Osteoblast (primary cell): ENCODE results near the gene MPZL1. TPM values are rescaled to one million over a fixed set of nuclear protein-coding genes. Genes with fewer than 3 reads are reported as not detected.

ENCODE experiments used
- DNase-seq: peaks from one replicate; pipeline ENCODE4 v3.0.0; 2011; ENCODE audit warnings: low spot score, mixed read lengths; ENCODE audit not compliant: insufficient read length; ENCODE audit errors: missing footprints
- H2AFZ ChIP-seq: 2 replicates; pipeline ENCODE4 v1.6.0; 2011; ENCODE audit warnings: mild to moderate bottlenecking, low read length
- H3K27ac ChIP-seq: 2 replicates; pipeline ENCODE4 v1.5.1; 2011; ENCODE audit warnings: mild to moderate bottlenecking, low read depth, low read length, moderate library complexity
- H3K27me3 ChIP-seq: 2 replicates; pipeline ENCODE4 v1.6.0; 2012; ENCODE audit warnings: mild to moderate bottlenecking, control low read depth, inconsistent platforms, low read length, moderate library complexity; ENCODE audit not compliant: insufficient read depth
- H3K36me3 ChIP-seq: 2 replicates; pipeline ENCODE4 v1.5.1; 2011; ENCODE audit warnings: mild to moderate bottlenecking, low read length, control low read depth, moderate library complexity; ENCODE audit not compliant: insufficient read depth
- H3K4me1 ChIP-seq: 2 replicates; pipeline ENCODE4 v1.5.1; 2011; ENCODE audit warnings: mild to moderate bottlenecking, low read length, control low read depth, moderate library complexity; ENCODE audit not compliant: insufficient read depth
- H3K4me2 ChIP-seq: 2 replicates; pipeline ENCODE4 v1.6.0; 2011; ENCODE audit warnings: mild to moderate bottlenecking, low read length; ENCODE audit not compliant: insufficient read depth
- H3K4me3 ChIP-seq: fragments of 200-600 bp; sonication (generic); 3 replicates; pipeline ENCODE4 v1.5.1; 2012; ENCODE audit warnings: mild to moderate bottlenecking, low read length, inconsistent platforms; ENCODE audit not compliant: insufficient read depth
- H3K79me2 ChIP-seq: 2 replicates; pipeline ENCODE4 v1.6.0; 2012; ENCODE audit warnings: mild to moderate bottlenecking, low read length, control low read depth, inconsistent platforms; ENCODE audit not compliant: insufficient read depth
- H3K9me3 ChIP-seq: 2 replicates; pipeline ENCODE4 v1.5.1; 2011; ENCODE audit warnings: low read depth, low read length, control low read depth
- H4K20me1 ChIP-seq: 2 replicates; pipeline ENCODE4 v1.6.0; 2012; ENCODE audit warnings: mild to moderate bottlenecking, low read length, control low read depth; ENCODE audit not compliant: insufficient read depth
- CTCF ChIP-seq: IDR thresholded peaks from 2 replicates; pipeline ENCODE4 v1.5.1; 2011; ENCODE audit warnings: mild to moderate bottlenecking, low read depth, low read length, moderate library complexity; ENCODE audit errors: extremely low read depth
- total RNA-seq: library from RNA; depleted of rRNA; stranded (reverse); fragments of >200 nt; gene quantifications from 2 replicates; pipeline ENCODE4 v1.2.3, GENCODE V29; 2012

MPZL1 gene
- total RNA-seq, 1 donor: 189 TPM

- H3K9me3 ChIP-seq: no peaks in the 10 kb centered on the region
- no peak overlapping the region for H2AFZ ChIP-seq
- no peaks in the 10 kb centered on the region for H4K20me1 ChIP-seq
- no peak overlapping the region for H3K27ac ChIP-seq
- no peak for TF ChIP-seq CTCF
- H3K79me2 ChIP-seq: no peaks in the 10 kb centered on the region
- no peaks in the 10 kb centered on the region for H3K4me1 ChIP-seq
- no peaks in the 10 kb centered on the region for H3K36me3 ChIP-seq
- H3K4me3 ChIP-seq: no peak overlapping the region
- no peaks in the 10 kb centered on the region for H3K27me3 ChIP-seq
- no peak overlapping the region for H3K4me2 ChIP-seq
- DNase-seq: no peak
Observed at GRCh38 chr1:167832693-167833092, 110.9 kb downstream of the MPZL1 start.

GRCh38 chr1:167833904-167834303 lies 112.1 kb downstream of the MPZL1 start:
- Histone ChIP-seq H3K27ac (no peak overlapping the region), H3K4me3 (no peak overlapping the region), H3K79me2 (no peaks in the 10 kb centered on the region), H3K36me3 (no peaks in the 10 kb centered on the region), H2AFZ (no peak overlapping the region), H3K9me3 (no peaks in the 10 kb centered on the region), H3K4me2 (no peak overlapping the region), H3K27me3 (no peaks in the 10 kb centered on the region), H4K20me1 (no peaks in the 10 kb centered on the region), H3K4me1 (no peaks in the 10 kb centered on the region)
- DNase-seq: no peak
- no peak for TF ChIP-seq CTCF

GRCh38 chr1:167836197-167836596 lies 114.4 kb downstream of the MPZL1 start:
- no peaks in the 10 kb centered on the region for H3K27me3 ChIP-seq
- no peaks in the 10 kb centered on the region for H3K36me3 ChIP-seq
- H2AFZ ChIP-seq: no peak overlapping the region
- H3K4me3 ChIP-seq: no peak overlapping the region
- H3K9me3 ChIP-seq: no peaks in the 10 kb centered on the region
- TF ChIP-seq CTCF: no peak
- H3K4me1 ChIP-seq: no peaks in the 10 kb centered on the region
- H3K79me2 ChIP-seq: no peaks in the 10 kb centered on the region
- H3K4me2 ChIP-seq: no peak overlapping the region
- H3K27ac ChIP-seq: no peak overlapping the region
- no peak for DNase-seq
- no peaks in the 10 kb centered on the region for H4K20me1 ChIP-seq

- Histone ChIP-seq H3K27me3 (no peaks in the 10 kb centered on the region), H4K20me1 (no peaks in the 10 kb centered on the region), H3K79me2 (no peaks in the 10 kb centered on the region), H3K4me3 (no peak overlapping the region), H3K9me3 (no peaks in the 10 kb centered on the region), H2AFZ (no peak overlapping the region), H3K4me2 (no peak overlapping the region), H3K4me1 (no peaks in the 10 kb centered on the region), H3K36me3 (no peaks in the 10 kb centered on the region), H3K27ac (no peak overlapping the region)
- no peak for DNase-seq
- TF ChIP-seq CTCF: no peak
Observed at GRCh38 chr1:167837326-167837725, 115.5 kb downstream of the MPZL1 start.
